Hepatic stellate cell (primary cell): Measurements from ENCODE around the gene FNDC3B.

Source experiments
- DNase-seq: peaks from one replicate; pipeline ENCODE4 v3.0.0; 2011; ENCODE audit warnings: low spot score

The FNDC3B gene

DNA sequence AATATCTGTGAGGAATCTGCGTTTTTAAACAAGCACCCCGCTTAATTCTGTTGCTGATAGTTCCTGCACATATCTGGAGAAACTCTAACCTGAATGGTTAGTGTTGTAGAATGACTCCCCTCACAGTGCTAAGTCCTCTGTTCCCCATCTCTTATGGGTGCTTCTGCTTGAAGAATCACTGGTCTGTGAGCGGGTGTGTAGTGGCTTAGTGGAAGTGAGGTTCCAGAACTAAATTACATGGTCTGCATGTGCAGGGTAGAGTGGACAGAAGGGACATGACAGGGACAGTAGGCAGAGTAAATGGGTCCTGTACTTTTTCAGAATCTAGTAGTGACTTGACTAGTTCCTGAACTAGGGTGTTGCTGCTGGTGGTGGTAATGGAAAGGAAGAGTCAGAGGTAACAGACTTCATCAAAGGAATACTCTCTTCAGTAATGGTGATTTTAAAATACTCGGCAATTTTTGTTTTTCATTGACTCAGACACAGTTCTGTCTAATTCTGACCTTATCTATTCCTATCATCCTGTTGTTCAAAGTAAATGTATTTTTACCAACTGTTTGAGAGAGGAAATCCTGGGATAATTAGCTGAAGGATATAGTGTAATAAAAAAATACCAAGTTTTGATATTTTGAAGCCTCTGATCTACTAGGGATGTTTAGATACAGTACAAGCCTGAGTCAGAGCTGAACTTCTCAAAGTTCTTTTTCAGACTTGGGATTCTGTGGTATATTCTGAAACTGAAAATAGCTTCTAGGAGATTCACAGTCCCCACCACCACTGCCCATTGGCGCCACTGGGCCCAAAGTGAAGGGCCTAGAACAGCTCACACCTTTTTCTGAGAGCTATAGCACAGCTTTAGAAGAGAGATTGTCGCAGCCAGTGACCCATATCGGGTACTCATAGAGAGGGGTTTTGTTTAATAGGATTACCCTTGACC is 55.5 kb downstream of the FNDC3B start:
- DNase-seq: no peak

DNA sequence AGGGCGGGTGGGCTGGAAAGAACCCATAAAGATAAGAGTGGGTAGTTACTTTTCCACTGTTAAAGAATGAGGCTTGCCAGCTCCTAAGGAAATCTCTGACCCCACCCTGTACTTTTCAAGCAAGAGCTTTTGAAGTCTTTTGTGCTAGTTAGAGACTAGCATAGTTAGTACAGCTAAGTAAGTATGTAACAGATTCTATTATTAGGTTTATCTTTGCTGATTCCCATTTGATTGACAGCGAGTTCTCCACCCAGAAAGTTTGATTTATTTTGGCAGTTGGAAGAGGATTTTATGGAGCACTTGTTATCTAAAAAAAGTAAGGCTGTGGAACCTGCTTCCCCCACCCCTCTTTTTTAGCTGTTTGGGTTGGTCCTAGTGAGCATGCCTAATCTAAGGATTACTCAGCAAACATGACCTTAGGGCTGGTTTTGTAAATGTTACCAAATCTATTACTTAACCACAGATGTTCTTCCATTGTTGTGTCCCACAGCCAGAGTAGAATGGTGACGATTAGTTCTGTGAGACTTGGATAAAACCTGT is 57.6 kb downstream of the FNDC3B start:
- no peak for DNase-seq

DNA sequence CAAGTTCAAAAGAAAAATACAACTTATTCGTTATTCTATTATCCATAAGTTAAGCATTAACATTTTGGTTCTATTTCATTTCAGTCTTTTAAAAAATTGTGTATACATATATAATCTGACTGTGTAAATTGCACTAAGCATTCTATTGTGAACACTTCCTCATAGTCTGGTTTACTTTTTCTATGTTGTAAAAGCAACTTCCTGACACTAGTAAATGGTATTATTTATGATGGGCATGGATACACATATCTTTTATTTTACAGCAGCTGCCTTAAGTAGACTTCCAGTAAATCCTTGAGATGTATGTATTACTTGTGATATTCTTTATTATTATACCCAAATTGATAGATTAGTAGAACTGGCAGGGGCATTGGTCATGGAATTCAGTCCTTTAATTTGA is 58.2 kb downstream of the FNDC3B start:
- DNase-seq: no peak

DNA sequence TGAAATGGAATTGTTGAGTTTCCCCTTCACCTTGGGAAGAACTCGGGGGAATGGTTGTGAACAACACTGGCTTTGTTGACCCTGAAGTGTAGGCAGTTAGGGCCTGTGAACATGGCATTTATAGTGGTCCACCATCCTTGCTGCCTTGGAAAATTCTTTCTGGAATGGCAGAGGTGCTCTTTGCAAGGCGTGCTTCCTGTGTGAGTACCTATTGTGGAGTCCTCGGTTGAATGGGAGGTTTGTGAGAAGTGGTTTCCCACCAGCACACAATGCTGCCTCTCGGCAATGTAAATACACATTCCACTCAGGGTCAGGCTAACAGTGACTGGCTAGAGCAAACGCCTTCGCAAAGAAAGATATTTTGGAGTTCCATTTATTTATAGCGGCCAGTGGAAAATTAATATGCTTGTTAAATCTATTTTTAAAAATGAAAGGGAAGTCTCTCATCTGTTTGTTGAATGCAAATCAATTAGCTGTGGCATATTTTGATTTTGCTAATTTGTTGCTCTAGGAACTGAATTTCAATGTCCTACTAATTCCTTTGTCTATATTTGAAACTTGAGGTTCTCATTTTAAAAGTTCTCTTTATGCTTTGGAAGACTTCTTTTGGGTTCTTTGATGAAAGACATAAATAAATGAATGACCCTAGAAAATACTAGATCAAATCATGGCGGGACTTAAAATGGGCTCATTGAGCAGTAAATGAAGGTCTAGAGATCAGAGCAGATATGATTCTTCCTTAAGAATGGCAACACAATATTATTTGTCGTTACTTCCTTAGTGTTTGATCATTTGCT is 59.5 kb downstream of the FNDC3B start:
- no peak for DNase-seq

DNA sequence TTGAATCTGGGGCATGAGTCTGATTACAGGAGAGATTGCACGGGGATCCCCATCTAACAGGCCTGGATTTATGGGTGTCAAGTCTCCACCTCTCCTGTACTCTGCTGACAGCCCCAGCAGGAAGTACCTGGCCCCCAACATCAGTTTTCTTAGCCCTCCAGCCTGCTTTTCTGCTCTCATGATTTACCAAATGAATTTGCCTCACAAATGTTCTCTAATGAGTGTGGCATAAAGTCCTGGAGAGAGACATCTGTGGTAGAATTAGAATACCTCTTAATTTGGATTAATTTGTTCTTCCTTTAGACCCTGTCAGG is 60.1 kb downstream of the FNDC3B start:
- no peak for DNase-seq

DNA sequence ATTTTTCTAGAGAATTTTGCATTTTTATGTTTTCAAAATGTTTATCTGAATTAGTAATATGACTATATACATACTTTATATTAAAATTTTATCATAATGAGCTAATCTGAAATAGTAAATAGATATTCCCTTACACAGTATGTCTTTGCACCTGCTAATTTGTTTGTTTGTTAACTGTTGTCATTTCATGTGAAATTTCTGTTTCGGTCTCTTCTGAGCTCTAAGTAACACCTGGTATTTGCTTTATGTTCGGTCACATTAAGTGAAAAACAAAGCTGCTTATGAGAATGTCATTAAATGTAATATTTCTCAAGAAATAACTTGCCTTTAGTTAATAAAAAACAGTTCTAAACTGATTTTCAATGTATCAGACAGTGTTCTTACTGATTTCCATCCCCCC is 61.1 kb downstream of the FNDC3B start:
- no peak for DNase-seq

DNA sequence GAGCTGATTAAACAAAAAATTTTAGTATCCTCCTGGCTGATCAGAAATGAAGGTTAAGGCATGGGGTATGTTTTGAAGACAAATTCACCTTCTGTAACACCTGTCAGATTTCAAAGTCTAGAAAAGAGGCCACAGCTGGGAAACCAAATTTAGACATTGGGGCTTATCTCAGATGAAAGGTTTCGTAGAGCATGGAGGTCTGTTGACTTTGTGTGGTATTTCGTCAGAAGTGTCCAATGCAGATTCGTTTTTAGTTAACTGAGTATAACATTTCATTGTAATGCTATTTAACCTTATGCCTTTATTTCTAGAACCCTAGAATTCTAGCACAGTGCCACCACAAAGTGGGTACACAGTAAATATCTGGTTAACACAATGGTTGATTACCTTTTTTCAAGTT is 61.7 kb downstream of the FNDC3B start:
- no peak for DNase-seq

DNA sequence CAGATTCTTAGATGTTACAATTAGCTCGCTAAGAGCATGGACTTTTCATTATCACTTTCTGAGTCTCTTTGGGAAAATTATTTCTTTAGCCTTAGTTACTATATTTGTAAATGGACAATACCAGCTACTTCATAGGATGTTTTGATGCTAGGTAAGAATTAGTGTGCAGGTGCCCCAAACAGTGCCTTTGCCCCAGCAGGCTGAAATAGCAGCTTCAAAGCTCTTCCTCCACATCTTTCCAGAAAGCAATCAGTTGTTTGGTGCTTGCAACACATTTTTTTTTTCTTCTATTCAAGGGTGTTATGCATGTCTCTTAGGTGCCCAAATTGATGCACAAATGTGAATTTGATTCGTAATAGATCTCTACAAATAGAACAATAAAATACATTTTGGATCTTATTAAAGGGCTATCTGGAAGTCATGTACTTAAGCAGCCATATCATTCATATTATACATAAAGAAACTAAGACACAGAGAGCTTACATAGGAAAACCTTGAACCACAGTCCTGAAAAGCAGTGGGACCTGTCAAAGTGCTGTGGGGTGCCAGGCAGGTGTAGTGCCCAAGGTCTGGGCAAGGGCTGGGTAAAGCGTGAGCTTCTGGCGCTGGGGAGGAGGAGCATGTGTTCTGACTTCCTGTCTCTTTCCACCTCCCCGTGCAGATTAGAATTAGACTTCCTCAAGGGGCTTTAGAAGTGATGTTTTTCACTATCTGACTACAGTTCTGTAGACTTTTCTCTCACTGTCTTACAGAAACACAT is 62.9 kb downstream of the FNDC3B start:
- no peak for DNase-seq

DNA sequence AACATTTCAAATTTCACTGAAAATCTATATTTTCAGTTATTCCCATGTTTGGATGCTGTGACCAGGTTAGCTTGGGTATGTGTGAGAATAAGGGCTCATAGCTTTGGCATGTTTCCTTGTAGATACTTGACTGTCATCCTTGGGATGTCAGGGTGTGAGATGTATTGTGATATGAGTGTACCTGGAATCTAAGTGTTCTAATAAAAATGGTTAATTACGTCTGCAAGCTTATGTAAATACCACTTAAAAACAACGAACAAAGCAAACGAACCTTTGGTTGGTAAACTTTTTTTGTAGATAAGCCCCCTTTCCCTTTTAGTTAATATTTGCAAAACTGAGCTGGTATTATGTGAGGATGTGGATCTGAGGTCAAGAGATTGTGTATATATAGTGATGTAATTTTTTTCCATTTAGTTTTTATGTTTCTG is 63.5 kb downstream of the FNDC3B start:
- no peak for DNase-seq

DNA sequence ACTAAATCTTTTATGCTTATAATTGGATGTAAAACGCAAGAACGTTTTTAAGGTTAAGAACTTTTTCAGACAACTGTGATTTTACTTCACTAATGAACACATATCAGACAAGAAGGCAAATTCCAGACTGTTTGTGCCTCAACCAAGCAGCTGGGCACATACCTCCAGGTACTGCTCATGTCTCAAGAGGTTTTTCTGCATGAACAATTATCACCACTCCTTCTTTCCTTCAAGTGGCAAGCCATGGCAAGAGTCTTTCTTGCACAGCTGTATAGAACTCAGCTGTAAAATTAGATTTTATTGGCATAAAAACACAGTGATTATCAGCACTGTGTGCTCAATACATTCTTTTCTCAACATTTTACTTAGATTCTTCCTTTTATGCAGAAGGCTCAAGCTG is 64.3 kb downstream of the FNDC3B start:
- no peak for DNase-seq

DNA sequence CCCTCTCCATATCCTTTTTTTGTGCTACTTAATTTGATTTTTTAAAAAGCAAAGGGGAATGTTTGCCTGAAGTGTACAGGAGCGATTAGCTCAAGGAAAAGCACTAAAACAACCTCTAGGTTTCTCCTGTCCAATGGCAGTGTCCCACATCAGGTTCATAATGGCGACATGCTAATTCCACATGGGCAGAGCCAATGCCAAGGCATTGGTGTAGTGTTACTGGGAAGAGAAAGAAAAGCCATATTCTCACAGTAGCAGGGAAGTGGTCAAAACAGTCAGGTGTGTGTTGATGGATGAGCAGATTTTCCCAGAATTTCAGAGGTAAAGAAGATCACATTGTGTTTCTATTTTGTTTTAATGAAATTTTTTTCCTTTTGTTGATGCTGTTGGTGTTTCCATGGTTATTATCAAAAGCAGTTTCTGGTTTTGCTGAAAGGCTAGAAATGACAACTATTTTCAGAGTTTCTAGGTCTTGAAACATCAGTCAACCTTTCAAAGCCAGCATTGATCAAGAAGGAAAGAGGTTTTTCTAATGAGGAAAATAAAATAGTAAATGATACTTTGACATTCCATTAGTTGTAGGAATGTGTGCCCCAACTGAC is 65.2 kb downstream of the FNDC3B start:
- DNase-seq: no peak

DNA sequence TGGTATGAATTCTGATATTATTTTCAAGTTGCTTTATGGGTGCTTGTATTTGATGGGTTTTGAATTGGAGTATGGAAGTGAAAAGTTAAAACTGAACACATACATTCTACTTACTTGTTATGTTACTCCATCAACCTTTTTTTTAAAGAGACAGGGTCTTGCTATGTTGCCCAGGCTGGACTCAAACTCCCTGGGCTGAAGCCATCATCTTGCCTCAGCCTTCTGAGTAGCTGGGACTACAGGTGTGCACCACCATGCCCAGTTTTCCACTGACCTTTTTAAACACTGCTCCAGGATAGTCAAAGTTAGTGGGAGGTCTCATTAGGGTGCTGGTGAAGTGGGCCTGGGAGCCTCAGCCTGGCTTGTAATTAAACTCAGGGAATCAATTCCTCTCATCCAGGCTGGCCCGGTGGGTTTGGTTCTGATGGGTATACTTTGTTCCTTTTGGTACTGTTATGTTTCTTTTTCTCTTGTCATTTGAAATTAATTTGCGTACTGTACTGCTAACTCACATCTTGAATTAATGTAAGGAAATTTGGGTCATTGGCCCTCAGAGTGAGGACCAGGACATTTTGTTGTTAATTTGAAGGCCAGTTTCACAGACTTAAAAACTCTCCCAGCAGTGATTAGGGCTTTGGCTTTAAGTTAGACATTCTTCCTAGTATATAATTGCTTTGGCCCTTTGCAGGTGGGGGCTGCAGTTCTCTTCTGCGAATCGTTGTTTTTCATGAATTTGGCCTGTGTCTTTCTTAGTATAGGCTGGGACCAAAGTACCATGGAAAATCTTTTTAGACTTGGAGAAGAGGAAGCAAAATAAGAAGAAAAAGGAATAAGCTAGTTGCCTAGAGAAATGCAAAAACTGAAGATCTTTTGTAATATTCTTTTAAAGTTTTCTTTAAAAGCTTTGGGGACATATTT is 66.9 kb downstream of the FNDC3B start:
- DNase-seq: no peak

DNA sequence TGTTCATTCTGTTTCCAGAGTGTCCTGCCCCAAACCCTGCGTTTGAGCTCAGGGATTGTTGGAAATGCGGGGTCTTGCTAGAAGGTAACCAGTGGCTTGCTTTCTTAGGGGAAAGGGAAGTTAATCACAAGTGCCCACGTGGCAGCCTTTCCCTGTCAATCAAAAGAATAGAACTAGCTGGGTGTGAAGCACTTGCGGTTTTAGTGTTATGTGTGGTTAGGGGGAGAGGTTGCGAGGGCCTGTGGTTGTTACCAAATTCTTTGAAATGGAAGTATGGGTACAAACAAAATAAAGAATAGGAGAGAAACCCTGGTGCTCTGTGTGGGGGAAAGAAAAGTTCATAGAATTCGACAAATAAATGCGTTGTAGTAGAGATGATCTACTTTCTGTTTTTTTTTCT is 67.6 kb downstream of the FNDC3B start:
- DNase-seq: no peak

DNA sequence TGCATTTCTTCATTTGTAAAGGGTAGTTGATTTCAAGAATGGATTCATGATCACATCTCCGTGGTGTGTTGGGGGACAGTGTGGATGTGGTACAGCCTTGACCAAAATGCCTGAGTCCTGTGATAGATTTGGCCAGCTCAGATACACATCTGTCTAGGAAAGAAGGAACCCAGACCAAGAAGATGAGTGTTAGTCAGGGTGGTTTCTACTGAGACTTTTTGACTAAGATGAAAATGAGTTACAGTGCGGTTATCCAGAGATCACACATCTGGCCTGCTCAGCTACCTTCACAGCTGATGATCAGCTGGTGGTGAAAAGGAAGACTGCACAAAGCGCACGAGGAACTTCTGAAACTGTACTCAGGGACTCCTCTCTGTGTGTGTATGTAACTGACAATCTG is 68.0 kb downstream of the FNDC3B start:
- DNase-seq: no peak

DNA sequence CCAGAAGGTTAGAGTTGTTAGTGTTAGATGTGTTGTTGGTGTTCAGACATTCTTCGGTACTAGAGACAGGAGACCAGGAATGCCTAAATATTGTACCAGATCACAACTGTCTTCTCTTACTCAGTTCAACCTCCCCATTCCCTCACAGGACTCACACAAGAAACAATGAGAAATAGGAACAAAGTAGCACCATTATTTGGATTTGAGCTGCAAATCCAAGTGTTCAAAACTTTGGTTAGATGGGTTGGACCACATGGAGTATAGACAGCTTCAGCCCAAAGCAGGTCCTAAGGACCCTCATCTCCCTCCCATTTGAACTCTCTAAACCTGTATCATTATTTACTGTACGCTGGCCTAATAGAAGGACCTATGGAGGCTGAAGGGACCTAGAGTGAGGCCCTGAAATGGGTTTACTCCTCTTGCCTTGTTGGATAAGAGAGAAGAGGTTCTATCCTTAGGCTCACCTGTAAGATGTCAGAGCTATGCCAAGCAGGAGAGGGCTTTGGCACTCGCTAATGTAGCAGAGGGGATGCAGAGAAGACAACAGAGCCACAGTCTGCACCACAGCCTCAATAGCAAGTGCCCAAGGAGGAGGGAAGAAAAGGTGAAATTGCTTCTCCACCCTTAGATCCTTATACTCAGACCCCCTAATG is 70.9 kb downstream of the FNDC3B start:
- no peak for DNase-seq

DNA sequence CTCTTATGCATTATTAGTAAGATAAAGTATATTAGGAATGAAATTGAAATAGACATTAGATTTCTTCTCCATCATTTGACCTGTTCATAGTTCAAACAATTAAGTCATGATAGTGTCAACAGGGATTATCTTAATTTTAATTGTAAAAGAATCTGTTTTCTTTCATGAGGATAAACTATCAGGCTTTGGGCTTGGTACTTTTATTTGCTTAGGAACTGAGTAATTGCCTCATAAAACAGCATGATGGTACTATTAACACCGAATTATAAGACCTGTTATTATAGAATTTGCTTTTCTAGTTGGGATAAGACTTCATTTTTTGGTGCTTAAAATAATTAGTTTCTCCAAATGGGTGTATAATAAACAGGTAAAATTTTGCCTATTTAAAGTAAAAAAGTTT is 71.8 kb downstream of the FNDC3B start:
- DNase-seq: no peak

DNA sequence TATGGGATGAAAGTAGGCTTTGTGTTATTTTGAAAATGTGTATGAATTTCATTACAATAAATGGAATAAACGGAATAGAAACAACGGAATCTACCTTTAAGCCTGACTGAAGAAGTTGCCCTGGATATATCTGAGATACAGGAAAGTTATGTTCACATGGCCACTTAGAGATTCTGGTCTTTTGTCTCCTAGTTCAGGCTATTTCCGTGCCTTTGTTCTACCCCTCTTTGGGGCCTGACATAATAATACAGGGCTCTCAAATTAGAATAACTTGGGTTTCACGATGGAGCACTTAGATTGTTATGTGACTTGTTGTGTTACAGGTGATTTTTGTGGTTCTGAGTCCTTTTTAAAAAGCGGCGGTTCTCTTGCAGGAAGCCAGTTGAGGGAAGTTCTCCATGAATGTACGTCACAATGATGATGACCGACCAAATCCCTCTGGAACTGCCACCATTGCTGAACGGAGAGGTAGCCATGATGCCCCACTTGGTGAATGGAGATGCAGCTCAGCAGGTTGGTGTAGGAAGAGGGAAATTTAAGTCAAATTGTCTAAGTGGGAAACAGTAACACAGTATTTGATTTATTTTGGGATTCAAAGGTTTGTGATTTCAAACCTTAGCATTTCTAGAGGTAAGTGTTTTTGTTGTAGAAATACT is 72.8 kb downstream of the FNDC3B start:
- DNase-seq: no peak

DNA sequence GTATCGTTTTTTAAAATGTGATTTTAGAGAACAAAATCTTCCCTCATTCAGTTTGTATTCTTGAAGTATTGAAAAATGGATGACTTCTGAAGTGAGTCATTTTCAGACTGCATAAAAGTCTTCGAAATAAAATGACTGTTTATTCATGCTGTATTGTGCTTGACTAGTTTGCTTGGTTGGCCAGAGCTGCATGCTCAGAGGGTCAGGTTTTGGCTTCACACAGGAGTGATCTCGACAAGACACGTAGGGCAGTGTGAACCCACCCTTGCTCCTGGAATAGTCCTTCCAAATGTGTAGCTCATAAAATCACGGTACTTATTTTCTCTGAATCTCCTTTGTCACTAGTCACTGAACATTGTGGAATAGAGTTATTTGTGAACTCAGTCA is 73.3 kb downstream of the FNDC3B start:
- DNase-seq: no peak

DNA sequence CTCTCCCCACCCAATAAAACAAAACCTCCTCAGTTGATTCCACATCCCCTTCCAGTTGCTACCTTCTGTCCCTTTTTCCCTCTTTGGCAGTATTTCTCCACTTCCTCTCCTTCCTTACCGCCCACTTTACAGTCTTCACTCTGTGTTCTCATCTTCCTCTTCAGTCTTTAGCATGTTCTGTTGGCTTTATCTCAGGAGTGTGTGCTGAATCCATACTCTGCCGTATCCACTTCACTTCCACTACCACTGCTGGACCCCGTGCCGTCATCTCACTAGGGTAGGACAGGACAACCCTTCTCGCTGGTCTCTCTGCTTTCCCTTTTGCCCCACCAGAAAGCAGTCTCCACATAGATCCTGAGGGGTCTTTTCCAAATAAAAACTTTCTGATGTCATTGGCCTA is 74.3 kb downstream of the FNDC3B start:
- DNase-seq: no peak

DNA sequence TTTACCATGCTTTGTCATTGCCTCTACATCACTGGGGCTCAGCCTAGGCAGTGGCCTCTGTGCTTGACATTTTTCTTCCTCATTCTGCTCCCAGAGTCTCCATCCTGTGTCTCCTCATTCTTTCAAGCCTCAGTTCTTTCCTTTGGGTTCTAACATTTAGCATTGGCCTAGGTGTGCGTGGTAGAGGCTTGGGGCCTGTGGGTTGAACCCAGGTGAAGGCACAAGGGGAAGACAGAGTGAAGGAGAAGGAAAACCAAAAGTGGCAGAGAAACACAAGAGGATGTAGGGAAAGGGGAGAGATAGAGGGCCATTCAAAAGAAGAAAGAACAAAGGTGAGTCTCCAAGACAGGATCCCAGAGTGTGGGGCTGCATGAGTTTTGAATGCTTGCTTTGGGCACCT is 75.7 kb downstream of the FNDC3B start:
- DNase-seq: no peak
